ENCODE data around the gene SNAI1.

Gene SNAI1

DNA sequence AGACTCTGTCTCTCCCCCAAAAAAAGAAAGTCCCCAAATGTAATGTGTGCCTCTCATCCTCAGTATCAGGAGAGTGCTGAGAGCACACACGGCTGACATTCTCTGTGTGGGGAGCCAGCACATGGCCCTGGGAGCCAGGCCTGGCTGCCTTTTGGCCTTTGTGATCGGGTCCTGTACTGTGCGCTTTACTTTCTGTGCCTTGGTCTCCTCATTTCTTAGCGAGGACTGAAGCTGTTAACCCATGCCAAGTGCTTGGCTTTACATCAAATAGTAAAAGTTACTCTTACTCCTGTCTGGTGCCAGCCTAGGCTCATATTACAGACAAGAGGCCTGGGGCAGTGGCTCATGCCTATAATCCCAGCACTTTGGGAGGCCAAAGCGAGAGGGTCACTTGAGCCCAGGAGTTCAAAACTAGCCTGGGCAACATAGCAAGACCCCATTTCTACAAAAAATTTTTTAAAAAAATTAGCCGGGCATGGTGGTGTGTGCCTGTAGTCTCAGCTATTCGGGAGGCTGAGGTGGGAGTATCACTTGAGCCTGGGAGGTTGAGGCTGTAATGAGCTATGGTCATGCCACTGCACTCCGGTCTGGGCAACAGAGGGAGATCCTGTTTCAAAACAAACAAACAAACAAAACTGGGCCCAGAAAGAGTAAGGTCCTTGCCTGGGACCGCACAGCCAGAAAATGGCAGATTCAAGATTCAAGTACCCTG is 50.3 kb downstream of the SNAI1 start:
- H3K9me3 ChIP-seq (ENCODE audit: control insufficient read depth in 1 of 2, low read length in 2 of 2), result no peaks in the 10 kb centered on the region
- peaks cover 0 to 4% of the 10 kb centered on the region in 2 donors for H3K36me3 ChIP-seq (ENCODE audit: control insufficient read depth in 1 of 2, insufficient read depth in 2 of 2, low read length in 2 of 2)
- no peak overlapping the region for H3K27ac ChIP-seq (ENCODE audit: low read length)
- no peak overlapping the region for H3K4me3 ChIP-seq (ENCODE audit: low read depth in 1 of 2, low read length in 2 of 2)
- H3K27me3 ChIP-seq (ENCODE audit: low read depth, low read length), result no peaks in the 10 kb centered on the region
- H3K4me1 ChIP-seq (ENCODE audit: control insufficient read depth in 1 of 2, insufficient read depth in 2 of 2, low read length in 2 of 2), result peaks cover 0 to 21% of the 10 kb centered on the region in 2 donors

DNA sequence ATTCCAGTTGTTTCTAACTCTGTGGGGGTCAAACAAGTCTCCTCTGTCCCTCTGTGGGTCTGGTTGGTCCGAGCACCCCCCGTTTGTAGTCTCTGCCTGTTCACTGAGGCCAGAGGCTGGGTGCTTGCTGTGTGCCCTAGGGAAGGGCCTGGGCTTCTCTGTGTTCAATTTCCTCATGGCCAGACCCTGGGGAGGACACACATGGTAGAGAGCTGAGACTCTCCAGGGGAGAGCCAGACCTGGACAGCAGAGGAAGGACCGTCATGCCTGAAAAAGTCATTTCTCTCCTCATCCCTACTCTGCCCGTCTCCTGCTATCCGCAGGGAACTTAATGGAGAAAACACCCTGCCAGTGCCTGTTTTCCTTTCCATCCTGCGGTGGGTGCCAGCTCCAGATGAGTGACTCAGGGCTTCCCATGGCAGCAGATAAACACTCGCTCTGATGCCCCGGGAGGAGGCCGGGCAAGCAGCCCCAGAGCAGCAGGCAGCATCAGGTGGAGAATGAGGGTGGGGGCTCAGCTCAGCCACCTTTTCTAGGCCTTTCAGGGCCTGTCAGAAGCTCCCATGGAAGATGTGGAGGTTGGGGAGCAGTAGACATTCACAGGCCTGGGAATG is 51.9 kb downstream of the SNAI1 start:
- Histone ChIP-seq H3K4me1 (ENCODE audit: control insufficient read depth in 1 of 2, insufficient read depth in 2 of 2, low read length in 2 of 2) (peaks cover 0 to 14% of the 10 kb centered on the region in 2 donors), H3K9me3 (ENCODE audit: control insufficient read depth in 1 of 2, low read length in 2 of 2) (no peaks in the 10 kb centered on the region), H3K4me3 (ENCODE audit: low read depth in 1 of 2, low read length in 2 of 2) (no peak overlapping the region), H3K27ac (ENCODE audit: low read length) (no peak overlapping the region), H3K36me3 (ENCODE audit: control insufficient read depth in 1 of 2, insufficient read depth in 2 of 2, low read length in 2 of 2) (peaks cover 0 to 4% of the 10 kb centered on the region in 2 donors), H3K27me3 (ENCODE audit: low read depth, low read length) (no peaks in the 10 kb centered on the region)

DNA sequence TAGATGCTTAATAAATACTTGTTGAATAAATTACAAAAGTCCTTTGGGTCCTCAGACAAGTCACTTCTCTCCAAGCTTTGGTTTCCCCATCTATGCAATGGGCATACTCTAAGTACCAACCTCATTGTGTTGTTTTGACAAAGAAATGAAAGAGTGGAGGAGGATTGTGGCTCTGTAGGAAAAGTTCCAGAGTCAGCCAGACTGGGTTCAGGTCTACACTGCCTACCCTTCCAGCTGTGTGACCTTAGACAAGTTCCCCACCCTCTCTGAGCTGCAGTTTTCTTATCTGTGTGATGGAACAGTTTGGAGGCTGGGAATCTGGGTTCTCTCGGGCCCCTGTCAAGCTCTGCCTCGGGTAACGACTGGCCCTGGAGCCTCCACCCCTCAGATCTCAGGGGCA is 53.9 kb downstream of the SNAI1 start:
- no peaks in the 10 kb centered on the region for H3K36me3 ChIP-seq (ENCODE audit: control insufficient read depth in 1 of 2, insufficient read depth in 2 of 2, low read length in 2 of 2)
- no peak overlapping the region for H3K4me3 ChIP-seq (ENCODE audit: low read depth in 1 of 2, low read length in 2 of 2)
- no peaks in the 10 kb centered on the region for H3K27me3 ChIP-seq (ENCODE audit: low read depth, low read length)
- peaks cover 0 to 6% of the 10 kb centered on the region in 2 donors for H3K4me1 ChIP-seq (ENCODE audit: control insufficient read depth in 1 of 2, insufficient read depth in 2 of 2, low read length in 2 of 2)
- H3K9me3 ChIP-seq (ENCODE audit: control insufficient read depth in 1 of 2, low read length in 2 of 2), result no peaks in the 10 kb centered on the region
- no peak overlapping the region for H3K27ac ChIP-seq (ENCODE audit: low read length)

DNA sequence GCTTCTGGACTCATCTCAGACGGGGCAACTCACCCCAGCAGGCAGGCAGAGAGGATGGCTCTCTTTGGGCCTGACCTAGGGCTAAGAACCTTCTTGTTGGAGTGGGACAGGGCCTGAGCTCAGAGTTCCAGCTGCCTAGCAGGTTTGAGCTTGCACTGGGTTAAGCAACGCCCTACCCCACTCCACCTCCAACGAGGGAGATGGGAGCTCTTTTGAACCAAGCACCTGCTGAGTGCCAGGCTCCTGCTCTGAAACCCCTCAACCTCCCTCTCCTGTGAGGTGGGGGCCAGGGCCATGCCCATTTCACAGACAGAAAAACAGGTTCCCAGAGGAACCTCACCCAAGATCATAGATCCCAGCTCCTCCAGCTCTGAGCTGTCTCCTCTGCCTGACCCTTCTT is 54.3 kb downstream of the SNAI1 start:
- H3K4me1 ChIP-seq (ENCODE audit: control insufficient read depth in 1 of 2, insufficient read depth in 2 of 2, low read length in 2 of 2), result peaks cover 0 to 6% of the 10 kb centered on the region in 2 donors
- no peak overlapping the region for H3K4me3 ChIP-seq (ENCODE audit: low read depth in 1 of 2, low read length in 2 of 2)
- H3K36me3 ChIP-seq (ENCODE audit: control insufficient read depth in 1 of 2, insufficient read depth in 2 of 2, low read length in 2 of 2), result no peaks in the 10 kb centered on the region
- H3K27me3 ChIP-seq (ENCODE audit: low read depth, low read length), result no peaks in the 10 kb centered on the region
- no peak overlapping the region for H3K27ac ChIP-seq (ENCODE audit: low read length)
- H3K9me3 ChIP-seq (ENCODE audit: control insufficient read depth in 1 of 2, low read length in 2 of 2), result no peaks in the 10 kb centered on the region

DNA sequence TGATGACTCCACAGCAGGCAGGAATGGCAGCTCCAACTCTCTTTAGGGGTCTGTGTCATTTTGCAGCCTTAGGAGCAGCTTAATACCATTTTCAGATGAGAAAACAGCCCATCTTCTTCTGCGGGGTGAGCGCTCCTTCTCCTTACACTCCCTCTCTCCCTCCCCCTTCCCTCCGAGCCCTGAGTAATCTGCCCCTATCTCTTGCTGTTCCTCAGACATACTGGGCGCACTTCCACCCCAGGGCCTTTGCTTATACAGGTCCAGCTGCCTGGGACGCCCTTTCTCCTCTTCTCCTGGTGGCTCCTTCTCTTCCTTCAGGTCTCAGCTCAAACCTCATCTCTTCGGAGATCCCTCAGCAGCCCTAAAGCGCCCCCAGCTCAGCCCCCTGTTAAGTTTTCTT is 54.8 kb downstream of the SNAI1 start:
- Histone ChIP-seq H3K27ac (ENCODE audit: low read length) (no peak overlapping the region), H3K4me3 (ENCODE audit: low read depth in 1 of 2, low read length in 2 of 2) (no peak overlapping the region), H3K36me3 (ENCODE audit: control insufficient read depth in 1 of 2, insufficient read depth in 2 of 2, low read length in 2 of 2) (no peaks in the 10 kb centered on the region), H3K9me3 (ENCODE audit: control insufficient read depth in 1 of 2, low read length in 2 of 2) (no peaks in the 10 kb centered on the region), H3K4me1 (ENCODE audit: control insufficient read depth in 1 of 2, insufficient read depth in 2 of 2, low read length in 2 of 2) (peaks cover 0 to 6% of the 10 kb centered on the region in 2 donors), H3K27me3 (ENCODE audit: low read depth, low read length) (no peaks in the 10 kb centered on the region)

DNA sequence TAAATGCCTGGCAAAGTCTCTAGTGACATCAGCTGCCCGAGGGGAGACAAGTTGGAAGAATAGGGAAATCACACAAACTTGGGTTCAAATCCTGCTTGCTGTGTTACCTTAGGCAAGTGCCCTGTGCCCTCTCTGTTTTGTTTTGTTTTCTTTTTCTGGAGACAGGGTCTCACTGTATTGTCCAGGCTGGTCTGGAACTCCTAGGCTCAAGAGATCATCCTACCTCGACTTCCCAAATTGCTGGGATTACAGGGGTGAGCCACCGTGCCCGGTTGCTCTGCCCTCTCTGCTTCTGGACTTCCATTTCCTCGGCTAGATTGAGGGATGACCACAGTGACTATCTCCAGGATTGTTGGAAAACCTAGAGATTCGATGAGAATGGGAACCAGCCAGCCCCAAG is 55.4 kb downstream of the SNAI1 start:
- H3K4me1 ChIP-seq (ENCODE audit: control insufficient read depth in 1 of 2, insufficient read depth in 2 of 2, low read length in 2 of 2), result peaks cover 0 to 6% of the 10 kb centered on the region in 2 donors
- H3K4me3 ChIP-seq (ENCODE audit: low read depth in 1 of 2, low read length in 2 of 2), result no peak overlapping the region
- H3K27me3 ChIP-seq (ENCODE audit: low read depth, low read length), result no peaks in the 10 kb centered on the region
- no peaks in the 10 kb centered on the region for H3K9me3 ChIP-seq (ENCODE audit: control insufficient read depth in 1 of 2, low read length in 2 of 2)
- H3K36me3 ChIP-seq (ENCODE audit: control insufficient read depth in 1 of 2, insufficient read depth in 2 of 2, low read length in 2 of 2), result no peaks in the 10 kb centered on the region
- H3K27ac ChIP-seq (ENCODE audit: low read length), result no peak overlapping the region

Measured in muscle layer of duodenum (tissue), 2 donors.